ENCODE data around the gene C1orf87.

The C1orf87 gene

GRCh38 chr1:60111118-60111517, 37.5 kb upstream of the C1orf87 start:
- no peak overlapping the region for H3K4me3 ChIP-seq (ENCODE audit: low read depth, low read length)
- no peak for TF ChIP-seq CTCF (IDR thresholded peaks at IDR 0.05; ENCODE audit: insufficient read depth, low read depth, low read length, missing control alignments)
- no peak for DNase-seq (ENCODE audit: low read depth)

- TF ChIP-seq CTCF (IDR thresholded peaks at IDR 0.05; ENCODE audit: insufficient read depth, low read depth, low read length, missing control alignments): no peak
These were observed 34.6 kb upstream of the C1orf87 start for GRCh38 chr1:60108196-60108595.

GRCh38 chr1:60103186-60103585, 29.6 kb upstream of the C1orf87 start:
- no peak overlapping the region for H3K4me3 ChIP-seq (ENCODE audit: low read depth, low read length)
- no peak for DNase-seq (ENCODE audit: low read depth)
- TF ChIP-seq CTCF (IDR thresholded peaks at IDR 0.05; ENCODE audit: insufficient read depth, low read depth, low read length, missing control alignments): no peak

More at GRCh38 chr1:60108196-60108595, 34.6 kb upstream of the C1orf87 start:
- no peak for DNase-seq (ENCODE audit: low read depth)
- H3K4me3 ChIP-seq (ENCODE audit: low read depth, low read length): no peak overlapping the region

GRCh38 chr1:60102267-60103061, 28.9 kb upstream of the C1orf87 start:
- no peak overlapping the region for H3K4me3 ChIP-seq (ENCODE audit: low read depth, low read length)
- DNase-seq (ENCODE audit: low read depth): no peak
- TF ChIP-seq CTCF (IDR thresholded peaks at IDR 0.05; ENCODE audit: insufficient read depth, low read depth, low read length, missing control alignments): no peak

GRCh38 chr1:60101516-60101915, 27.9 kb upstream of the C1orf87 start:
- no peak for TF ChIP-seq CTCF (IDR thresholded peaks at IDR 0.05; ENCODE audit: insufficient read depth, low read depth, low read length, missing control alignments)
- DNase-seq (ENCODE audit: low read depth): no peak
- H3K4me3 ChIP-seq (ENCODE audit: low read depth, low read length): no peak overlapping the region

- H3K4me3 ChIP-seq (ENCODE audit: low read depth, low read length): no peak overlapping the region
- TF ChIP-seq CTCF (IDR thresholded peaks at IDR 0.05; ENCODE audit: insufficient read depth, low read depth, low read length, missing control alignments): no peak
- no peak for DNase-seq (ENCODE audit: low read depth)
These were observed 17.7 kb upstream of the C1orf87 start for GRCh38 chr1:60091195-60091715.
